Measurements from ENCODE around the gene SKAP1. TPM values are rescaled to one million over a fixed set of nuclear protein-coding genes. Genes with fewer than 3 reads are reported as not detected.
"Not testable (repeated sequence)": the region's sequence is repeated elsewhere in the genome, so short reads cannot be mapped to it uniquely, and the experiment has no call there.

Gene SKAP1
- total RNA-seq, 6 experiments from 2014 or later, result 4.5 to 51.0 (median 17.5) TPM

DNA sequence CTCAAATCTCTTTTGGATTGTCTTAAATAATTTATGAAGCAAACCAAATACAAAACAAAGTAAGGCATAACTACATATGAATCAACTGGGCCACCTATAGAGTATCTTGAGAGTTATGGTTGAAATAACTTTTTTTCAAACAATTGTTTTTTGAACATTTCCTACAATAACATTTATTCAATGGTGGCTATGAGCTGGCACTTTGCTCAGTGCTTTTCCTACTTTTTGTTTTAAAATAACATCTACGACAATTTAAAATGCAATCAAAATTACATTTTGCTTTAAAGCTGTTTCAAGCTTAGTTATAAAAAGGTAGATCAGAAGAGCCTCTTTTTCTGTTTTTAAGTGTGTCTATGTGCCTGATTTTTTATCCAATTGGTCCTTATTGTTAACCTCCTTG lies 238.7 kb downstream of the SKAP1 start:
- Histone ChIP-seq H3K9me3 (no peaks in the 10 kb centered on the region), H3K36me3 (no peaks in the 10 kb centered on the region), H3K27ac (no peak overlapping the region), H3K27me3 (no peaks in the 10 kb centered on the region), H3K4me3 (no peak overlapping the region), H3K4me1 (no peaks in the 10 kb centered on the region)
- intact Hi-C loops (cut with DNase I), result no loop called here
- WGBS (ENCODE audit: insufficient coverage, low coverage, low lambda C conversion rate, missing lambda C conversion rate), result 87% methylated on average over 1 of the region's 1 CpG
- no peak for TF ChIP-seq POLR2A (IDR thresholded peaks at IDR 0.05)
- TF ChIP-seq, protein P1, sequence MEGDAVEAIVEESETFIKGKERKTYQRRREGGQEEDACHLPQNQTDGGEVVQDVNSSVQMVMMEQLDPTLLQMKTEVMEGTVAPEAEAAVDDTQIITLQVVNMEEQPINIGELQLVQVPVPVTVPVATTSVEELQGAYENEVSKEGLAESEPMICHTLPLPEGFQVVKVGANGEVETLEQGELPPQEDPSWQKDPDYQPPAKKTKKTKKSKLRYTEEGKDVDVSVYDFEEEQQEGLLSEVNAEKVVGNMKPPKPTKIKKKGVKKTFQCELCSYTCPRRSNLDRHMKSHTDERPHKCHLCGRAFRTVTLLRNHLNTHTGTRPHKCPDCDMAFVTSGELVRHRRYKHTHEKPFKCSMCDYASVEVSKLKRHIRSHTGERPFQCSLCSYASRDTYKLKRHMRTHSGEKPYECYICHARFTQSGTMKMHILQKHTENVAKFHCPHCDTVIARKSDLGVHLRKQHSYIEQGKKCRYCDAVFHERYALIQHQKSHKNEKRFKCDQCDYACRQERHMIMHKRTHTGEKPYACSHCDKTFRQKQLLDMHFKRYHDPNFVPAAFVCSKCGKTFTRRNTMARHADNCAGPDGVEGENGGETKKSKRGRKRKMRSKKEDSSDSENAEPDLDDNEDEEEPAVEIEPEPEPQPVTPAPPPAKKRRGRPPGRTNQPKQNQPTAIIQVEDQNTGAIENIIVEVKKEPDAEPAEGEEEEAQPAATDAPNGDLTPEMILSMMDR (IDR thresholded peaks at IDR 0.05), result no peak
- DNase-seq (no peak), ATAC-seq (no peak)

DNA sequence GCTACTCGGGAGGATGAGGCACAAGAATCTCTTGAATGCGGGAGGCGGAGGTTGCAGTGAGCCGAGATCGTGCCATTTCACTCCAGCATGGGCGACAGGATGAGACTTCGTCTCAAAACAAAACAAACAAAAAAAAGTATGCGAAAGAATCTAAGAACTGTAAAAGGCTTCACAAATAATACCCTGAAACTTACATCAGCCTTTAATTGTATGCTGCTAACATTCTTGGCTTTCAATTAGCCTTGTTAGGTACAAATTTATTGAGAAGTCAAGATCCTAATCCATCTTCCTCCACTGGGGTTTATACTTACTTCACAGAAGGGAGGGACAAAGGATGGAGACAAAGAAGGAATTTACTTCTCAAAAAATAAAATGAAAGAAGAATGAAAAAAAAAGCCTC lies 239.1 kb downstream of the SKAP1 start:
- Histone ChIP-seq H3K4me3 (no peak overlapping the region), H3K27ac (no peak overlapping the region), H3K4me1 (no peaks in the 10 kb centered on the region), H3K27me3 (no peaks in the 10 kb centered on the region), H3K36me3 (no peaks in the 10 kb centered on the region), H3K9me3 (no peaks in the 10 kb centered on the region)
- 89% methylated on average over 7 of the region's 8 CpGs for WGBS (ENCODE audit: insufficient coverage, low coverage, low lambda C conversion rate, missing lambda C conversion rate)
- DNase-seq (no peak), ATAC-seq (no peak)
- TF ChIP-seq POLR2A (IDR thresholded peaks at IDR 0.05), result no peak
- intact Hi-C loops (cut with DNase I), result no loop called here

DNA sequence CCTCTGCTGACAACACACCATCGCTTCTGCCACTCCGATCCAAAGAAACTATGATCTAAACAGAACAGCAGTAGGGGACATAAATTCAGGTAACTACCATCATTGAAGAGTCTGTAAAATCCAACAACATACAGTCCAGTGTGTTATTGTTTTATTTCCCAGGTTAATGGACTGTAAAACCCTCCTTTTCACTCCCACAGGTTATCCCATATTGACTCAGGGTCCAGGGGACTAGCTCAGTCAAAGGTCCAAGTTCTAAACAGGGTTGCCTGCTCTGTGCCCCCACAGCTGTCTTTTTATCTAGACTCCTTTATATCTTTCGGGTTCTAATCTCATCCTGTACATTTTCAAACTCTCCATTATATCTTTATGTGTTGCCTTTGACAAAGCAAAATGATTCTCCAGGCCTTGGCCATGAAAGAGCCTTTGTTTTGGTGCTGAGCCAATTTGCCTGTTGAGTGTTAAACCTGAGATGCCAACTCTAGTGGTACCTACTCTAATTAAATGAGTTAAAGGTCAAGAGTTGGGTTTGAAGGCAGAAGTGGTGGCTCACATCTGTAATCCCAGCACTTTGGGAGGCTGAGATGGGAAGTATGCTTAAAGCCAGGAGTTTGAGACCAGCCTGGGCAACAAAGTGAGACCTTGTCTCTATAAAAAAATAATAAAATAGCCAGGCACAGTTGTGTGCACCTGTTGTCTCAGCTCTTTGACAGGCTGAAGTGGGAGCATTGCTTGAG lies 242.0 kb downstream of the SKAP1 start:
- no peak for TF ChIP-seq POLR2A (IDR thresholded peaks at IDR 0.05)
- TF ChIP-seq, protein P1 (IDR thresholded peaks at IDR 0.05), result no peak
- WGBS (ENCODE audit: insufficient coverage, low coverage, low lambda C conversion rate, missing lambda C conversion rate), result 80% methylated on average over 3 of the region's 3 CpGs
- no peaks in the 10 kb centered on the region for H3K9me3 ChIP-seq
- H3K36me3 ChIP-seq, result no peaks in the 10 kb centered on the region
- no peaks in the 10 kb centered on the region for H3K4me1 ChIP-seq
- H3K4me3 ChIP-seq, result no peak overlapping the region
- no peaks in the 10 kb centered on the region for H3K27me3 ChIP-seq
- no peak for ATAC-seq
- intact Hi-C loops (cut with DNase I), result no loop called here
- no peak overlapping the region for H3K27ac ChIP-seq
- DNase-seq, result no peak

DNA sequence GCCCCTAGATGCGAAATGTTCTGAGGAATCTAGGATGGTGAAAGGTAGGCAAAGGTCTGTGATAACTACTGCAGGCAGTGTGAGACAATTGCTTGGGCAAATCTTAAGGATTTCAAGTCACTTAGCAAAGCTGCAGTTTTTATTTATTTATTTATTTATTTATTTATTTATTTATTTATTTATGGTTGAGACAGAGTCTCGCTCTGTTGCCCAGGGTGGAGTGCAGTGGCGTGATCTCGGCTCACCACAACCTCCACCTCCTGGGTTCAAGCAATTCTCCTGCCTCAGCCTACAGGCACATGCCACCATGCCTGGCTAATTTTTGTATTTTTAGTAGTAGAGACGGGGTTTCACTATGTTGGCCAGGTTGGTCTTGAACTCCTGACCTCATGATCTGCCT lies 243.7 kb downstream of the SKAP1 start:
- H3K4me1 ChIP-seq; H3K36me3 ChIP-seq; H3K27me3 ChIP-seq; H3K4me3 ChIP-seq; H3K27ac ChIP-seq; ATAC-seq; DNase-seq; intact Hi-C loops (cut with DNase I); H3K9me3 ChIP-seq: not testable (repeated sequence)
- 78% methylated on average over 2 of the region's 5 CpGs for WGBS (ENCODE audit: insufficient coverage, low coverage, low lambda C conversion rate, missing lambda C conversion rate)

DNA sequence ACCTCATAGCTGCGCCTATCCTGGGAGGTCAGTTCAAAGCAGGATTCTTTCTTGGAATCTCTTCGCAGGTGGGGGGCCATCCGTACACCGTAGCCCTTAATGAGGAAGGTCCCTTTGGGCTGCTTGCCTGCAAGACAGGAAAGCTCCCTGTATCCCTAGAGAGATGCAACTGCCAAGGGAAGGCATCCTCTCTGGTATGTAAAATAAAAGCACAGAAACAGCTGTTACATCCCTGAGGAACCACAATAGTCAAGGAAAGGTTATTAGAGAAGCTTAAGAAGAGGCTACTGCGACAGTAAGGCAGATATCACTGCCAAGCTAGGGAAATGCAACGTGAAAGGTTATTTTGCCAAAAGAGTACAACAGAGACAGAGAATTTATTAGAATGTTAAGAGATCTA lies 245.3 kb downstream of the SKAP1 start:
- TF ChIP-seq, protein P1 (IDR thresholded peaks at IDR 0.05), result no peak
- no peak for TF ChIP-seq POLR2A (IDR thresholded peaks at IDR 0.05)
- Histone ChIP-seq H3K27me3 (no peaks in the 10 kb centered on the region), H3K4me1 (no peaks in the 10 kb centered on the region), H3K27ac (no peak overlapping the region), H3K9me3 (no peaks in the 10 kb centered on the region), H3K4me3 (no peak overlapping the region), H3K36me3 (no peaks in the 10 kb centered on the region)
- DNase-seq, result no peak
- WGBS (ENCODE audit: insufficient coverage, low coverage, low lambda C conversion rate, missing lambda C conversion rate), result 50% methylated on average over 5 of the region's 6 CpGs
- ATAC-seq, result no peak
- intact Hi-C loops (cut with DNase I), result no loop called here
